LNCAP (cell line): Measurements from ENCODE around the gene NAT14.

Source experiments
- TF ChIP-seq, protein P1 (sequence below): fragments of 450-650 bp; IDR thresholded peaks from 2 replicates; pipeline ENCODE4 v1.5.1; 2017; ENCODE audit warnings: mild to moderate bottlenecking

NAT14 gene

DNA sequence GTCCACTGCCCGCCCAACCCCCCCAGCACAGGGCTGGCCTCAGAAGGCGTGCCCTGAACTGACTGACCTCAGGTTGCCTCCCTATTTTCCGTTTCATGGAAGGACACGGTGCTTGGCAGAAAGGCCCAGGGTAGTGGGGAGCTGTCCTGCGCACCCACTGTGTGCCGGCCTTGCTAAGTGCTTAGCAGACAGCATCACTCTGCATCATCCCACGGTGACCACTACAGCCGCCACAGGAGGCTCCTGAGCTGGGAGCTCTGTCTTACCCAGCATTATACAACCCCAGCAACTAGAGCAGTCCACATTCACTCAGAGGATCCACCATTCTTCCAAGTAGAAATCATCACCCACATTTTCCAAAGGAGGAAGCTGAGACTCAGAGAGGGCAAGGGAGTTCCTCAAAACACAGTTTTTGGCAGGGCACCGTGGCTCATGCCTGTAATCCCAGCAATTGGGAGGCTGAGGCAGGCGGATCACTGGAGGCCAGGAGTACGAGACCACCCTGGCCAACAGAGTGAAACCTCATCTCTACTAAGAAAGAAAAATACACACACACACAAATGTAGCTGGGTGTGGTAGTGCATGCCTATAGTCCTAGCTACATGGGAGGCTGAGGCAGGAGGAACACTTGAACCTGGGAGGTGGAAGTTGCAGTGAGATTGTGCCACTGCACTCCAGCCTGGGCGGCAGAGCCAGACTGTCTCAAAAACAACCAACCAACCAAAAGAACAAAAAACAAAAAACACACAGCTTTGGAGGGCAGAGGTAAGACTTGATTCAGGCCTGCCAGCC is 50.4 kb downstream of the NAT14 start:
- TF ChIP-seq, protein P1, sequence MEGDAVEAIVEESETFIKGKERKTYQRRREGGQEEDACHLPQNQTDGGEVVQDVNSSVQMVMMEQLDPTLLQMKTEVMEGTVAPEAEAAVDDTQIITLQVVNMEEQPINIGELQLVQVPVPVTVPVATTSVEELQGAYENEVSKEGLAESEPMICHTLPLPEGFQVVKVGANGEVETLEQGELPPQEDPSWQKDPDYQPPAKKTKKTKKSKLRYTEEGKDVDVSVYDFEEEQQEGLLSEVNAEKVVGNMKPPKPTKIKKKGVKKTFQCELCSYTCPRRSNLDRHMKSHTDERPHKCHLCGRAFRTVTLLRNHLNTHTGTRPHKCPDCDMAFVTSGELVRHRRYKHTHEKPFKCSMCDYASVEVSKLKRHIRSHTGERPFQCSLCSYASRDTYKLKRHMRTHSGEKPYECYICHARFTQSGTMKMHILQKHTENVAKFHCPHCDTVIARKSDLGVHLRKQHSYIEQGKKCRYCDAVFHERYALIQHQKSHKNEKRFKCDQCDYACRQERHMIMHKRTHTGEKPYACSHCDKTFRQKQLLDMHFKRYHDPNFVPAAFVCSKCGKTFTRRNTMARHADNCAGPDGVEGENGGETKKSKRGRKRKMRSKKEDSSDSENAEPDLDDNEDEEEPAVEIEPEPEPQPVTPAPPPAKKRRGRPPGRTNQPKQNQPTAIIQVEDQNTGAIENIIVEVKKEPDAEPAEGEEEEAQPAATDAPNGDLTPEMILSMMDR = no peak

GRCh38 chr19:55535965-55536350 is 51.0 kb downstream of the NAT14 start:
- TF ChIP-seq, protein P1 = no peak

- TF ChIP-seq, protein P1 = no peak
Measured at GRCh38 chr19:55536366-55536765, 51.4 kb downstream of the NAT14 start.
